ENCODE results near the gene TRAPPC3.
"Not testable (repeated sequence)": the region's sequence is repeated elsewhere in the genome, so short reads cannot be mapped to it uniquely, and the experiment has no call there.

TRAPPC3 gene

DNA sequence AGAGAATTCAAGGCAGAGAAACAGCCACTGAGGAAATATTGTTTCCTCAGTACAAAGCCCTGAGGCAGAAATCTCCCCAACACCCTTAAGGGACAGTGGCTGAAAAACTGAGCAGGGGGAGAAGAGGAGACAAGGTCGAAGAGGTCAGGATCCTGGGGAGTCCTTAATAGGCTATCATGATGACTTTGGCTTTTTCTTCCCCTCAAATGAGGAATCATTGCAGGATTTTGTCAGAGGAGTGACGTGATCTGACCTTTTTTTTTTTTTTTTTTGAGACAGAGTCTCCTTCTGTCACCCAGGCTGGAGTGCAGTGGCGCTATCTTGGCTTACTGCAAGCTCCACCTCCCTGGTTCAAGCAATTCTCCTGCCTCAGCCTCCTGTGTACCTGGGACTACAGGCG lies 16.9 kb upstream of the TRAPPC3 start:
- DNase-seq: no peak

DNA sequence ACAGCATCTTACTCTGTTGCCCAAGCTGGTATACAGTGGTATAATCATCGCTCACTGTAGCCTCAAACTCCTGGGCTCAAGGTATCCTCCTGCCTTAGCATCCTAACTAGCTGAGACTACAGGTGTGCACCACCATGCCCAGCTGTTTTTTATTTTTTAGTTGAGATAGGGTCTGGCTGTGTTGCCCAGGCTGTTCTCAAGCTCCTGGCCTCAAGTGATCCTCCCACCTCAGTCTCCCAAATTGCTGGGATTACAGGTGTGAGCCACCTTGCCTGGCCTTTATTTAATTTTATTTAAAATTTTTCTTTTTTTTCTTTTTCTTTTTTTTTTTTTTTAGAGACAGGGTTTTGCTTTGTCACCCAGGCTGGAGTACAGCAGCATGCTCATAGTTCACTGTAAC lies 15.9 kb upstream of the TRAPPC3 start:
- no peak for DNase-seq

GRCh38 chr1:36164361-36164760 lies 15.1 kb upstream of the TRAPPC3 start:
- no peak for DNase-seq

DNA sequence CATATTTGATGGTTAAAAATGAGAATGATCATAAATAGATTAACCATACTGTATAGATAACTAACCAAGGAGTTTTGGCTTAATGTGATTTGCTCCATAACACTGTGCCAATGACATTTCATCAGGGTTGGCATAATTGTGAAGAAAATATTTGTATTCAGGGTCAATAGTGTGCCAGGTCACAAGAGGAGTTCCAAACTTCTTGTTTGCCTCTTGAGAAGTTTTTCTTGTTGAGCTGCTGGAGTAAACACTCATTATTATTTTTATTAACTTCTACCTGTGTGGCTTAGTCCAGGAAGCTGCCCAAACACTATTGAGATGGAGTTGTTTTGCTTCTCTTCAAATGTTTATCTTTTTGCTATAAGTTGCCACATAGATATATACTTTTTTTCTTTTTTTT lies 14.1 kb upstream of the TRAPPC3 start:
- no peak for DNase-seq

DNA sequence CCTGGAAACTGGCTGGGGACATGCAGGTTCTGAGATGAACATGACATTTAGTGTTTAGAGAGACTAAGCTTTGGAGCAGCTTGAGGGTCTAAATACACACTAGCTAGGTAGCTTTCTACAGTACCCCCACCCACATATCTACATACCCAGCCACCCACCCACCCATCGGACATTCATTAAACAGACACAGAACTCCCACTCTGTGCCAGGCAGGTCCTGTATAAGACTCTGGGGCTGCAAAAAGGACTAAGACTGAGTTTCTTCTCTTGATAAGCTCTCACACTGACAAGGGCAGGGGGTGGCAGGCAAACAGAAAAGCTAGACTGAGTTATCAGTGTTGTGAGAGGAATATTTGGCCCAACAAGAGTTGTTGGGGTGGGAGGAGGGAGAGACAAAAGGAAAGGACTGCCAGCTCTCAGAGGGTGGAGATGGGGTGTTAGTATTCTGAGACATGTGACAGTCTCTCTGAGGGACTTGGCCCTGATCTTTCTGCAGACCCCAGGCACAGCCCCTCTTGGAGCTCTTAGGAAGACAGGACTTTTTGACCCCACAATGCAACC lies 13.5 kb upstream of the TRAPPC3 start:
- no peak for DNase-seq

DNA sequence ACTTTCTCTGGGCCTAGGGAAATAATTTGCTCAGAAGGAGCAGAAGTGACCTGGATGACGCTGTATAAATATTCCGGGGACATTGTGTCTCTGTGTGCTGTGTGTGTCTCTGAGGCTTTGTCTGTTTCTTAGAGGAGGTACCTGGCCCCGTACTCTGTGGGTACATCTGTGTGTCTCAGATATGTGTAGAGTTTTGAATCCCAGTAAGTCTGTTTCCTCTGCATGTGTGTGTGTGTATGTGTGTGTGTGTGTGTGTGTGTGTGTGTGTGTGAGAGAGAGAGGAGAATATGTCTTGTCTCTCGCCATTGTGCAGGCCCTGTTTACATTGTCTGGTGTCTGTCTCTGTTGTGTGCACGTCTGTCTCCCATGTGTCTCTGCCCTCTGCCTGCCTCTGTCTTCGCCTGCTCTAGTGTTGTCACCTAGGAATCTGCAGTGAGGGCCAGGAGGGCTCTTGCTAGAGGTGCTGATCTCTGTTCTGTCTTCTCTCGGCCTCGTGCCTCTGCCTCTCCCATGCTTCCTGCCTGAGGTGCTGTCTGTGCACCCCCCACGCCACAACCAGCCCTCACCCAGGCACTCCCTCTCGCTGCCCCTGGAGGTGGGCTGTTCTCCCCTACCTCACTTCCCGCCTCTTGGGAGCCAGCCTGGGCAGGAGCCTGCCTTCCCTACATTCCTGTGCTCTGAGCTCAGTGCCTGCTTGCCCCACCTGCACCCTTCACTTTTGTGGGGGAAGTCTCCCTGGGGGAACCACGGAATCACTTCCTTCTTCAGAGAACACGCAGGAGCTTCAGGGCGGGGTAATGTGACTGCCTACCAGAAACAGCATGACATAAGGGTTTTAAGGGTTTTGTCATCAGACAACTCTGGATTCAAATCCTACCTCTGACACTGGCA lies 12.6 kb upstream of the TRAPPC3 start:
- DNase-seq: no peak

DNA sequence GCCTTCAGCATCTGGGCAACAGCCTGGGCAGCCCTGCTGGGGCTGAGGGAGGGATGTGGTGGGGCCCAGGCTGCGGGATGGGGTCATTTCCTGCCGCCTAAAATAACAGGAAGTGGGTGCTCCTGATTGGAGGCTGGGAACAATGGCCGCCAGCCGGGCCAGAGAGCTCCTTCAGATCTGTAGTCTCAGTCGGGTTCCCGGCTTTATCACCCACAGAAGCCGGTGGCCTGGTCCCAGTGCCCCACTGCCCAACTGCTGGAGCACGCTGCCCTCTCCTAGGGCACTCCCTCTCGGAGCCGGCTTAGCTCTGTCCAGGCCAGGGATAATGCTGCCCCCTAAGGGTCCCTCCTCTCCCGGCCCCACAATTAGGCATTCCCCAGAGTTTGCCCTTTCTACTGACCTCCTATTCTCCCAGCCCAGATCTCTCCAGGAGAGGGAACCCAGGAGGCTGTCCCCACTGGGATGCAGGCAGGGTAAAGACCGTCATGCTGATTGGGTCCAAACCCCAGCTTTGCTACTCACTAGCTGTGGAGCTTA lies 11.7 kb upstream of the TRAPPC3 start:
- DNase-seq: peak; percentile 6

GRCh38 chr1:36160388-36160948 lies 11.2 kb upstream of the TRAPPC3 start:
- DNase-seq: no peak

DNA sequence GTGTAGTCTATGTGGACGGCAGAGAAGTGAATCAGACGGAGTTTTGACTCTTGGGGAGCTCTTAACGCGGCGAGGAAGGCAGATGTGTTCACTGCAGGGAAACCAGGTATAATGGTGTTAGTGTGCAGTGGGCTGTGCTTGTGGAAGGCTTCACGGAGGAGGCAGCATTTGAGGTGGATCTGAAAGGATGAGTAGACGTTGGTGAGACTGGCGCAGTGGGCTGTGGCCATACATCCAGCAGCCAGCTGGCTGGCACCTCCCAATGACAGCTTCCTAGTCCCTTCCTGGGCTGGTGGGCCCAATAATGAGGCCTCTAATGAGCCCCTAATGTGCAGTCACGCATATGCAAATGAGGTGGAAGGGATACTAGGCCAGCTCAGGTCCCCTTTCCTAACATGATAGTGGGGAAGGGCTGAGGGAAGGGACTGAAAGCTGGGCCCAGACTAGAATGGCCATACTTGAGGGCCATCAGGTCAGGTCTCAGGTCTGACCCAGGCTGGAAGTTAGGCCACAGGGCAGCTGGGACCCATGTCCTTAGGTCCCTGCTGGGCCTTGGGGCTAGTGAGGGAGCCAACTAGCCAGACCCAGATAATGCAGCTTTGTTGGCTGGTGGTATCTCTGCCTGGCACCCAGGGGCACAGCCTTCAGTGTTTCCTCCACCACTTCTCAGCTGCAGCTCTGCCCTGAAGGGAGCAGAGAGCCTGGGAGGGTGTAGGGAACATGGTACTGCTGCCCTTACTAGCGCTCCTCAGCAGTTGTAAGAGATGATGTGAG lies 10.5 kb upstream of the TRAPPC3 start:
- DNase-seq: no peak

GRCh38 chr1:36158827-36159252 lies 9.6 kb upstream of the TRAPPC3 start:
- not testable (repeated sequence) for DNase-seq

DNA sequence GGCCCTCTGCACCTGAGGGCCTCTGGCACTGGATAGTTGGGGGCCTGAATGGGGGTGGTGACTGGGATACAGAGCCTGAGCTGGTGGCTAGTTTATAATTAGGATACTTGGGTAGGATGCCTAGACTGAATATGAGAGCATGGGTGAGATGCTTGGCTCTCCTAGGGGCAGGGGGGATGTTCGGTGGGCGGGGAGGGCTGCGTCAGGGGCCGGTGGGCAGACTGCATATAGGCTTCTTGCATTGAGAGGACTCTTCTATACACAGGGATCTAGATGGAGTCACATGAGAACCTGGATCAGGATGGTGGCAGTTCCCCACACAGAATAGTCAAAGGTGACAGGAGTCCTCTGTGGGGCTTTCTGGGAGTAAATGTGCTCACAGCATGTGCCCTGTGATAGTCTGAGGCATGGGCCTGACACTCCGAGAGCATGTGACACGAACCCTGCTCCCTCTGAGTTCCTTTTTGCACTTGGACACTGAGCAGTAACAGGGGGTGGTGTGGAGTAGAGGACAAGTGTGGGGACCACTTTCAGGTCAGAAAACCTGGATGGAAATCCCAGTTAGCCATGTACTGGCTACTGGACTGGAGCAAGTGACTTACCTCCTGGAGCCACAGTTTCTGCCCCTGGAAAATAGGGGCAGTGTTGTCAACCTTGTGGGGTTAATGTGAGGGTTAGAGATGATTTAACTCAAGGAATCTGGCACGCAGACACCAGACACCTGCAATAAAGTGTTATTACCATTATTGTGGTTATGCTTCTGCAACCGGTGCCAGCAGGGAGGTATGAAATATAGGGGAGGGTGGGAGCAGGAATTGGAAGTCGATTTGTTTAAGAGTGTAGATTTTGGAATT lies 8.9 kb upstream of the TRAPPC3 start:
- DNase-seq: no peak

GRCh38 chr1:36157115-36157903 lies 8.0 kb upstream of the TRAPPC3 start:
- no peak for DNase-seq

DNA sequence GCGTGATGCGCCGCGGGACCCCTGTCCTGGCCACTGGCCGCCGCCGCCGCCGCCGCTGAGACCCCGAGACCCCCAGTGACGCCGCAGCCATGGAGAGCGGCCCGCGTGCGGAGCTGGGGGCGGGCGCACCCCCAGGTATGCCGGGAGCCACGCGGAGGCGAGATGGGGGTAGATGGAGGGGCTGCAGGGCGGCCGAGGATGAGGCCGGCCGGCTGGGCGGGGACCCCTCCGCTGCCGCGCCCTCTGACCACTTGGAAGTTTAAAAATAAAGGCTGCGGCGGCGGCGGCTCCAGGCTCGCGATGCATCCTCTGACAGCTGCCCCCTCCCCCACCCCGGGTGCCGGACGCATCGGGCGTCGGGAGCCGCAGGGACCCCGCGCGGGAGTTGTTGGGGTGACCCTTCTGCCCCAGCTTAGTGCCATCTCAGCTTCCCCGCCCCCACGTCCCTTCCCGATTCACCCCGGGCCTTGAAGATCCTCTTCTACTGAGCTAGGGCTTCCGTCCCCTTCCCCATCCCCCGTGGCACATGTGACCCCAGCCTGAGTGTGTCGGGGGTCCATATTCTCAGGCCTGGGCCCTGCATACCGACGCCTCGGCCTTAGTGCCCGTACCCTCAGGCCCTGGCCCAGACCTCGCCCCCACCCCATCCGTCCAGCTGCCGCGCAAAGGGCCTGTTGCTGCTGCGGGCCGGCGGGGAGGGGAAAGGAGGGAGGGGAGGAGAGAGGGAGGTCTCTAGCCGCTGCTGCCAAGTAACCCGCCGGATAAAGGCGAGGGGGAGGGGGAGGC lies 7.2 kb upstream of the TRAPPC3 start:
- peak; percentile 62 for DNase-seq

GRCh38 chr1:36155408-36156328 lies 6.4 kb upstream of the TRAPPC3 start, which contains the start of gene MAP7D1:
Gene MAP7D1 (plus strand): TSS chr1:36156160. CDS start chr1:36156418, 258 bp downstream.
- peak; percentile 63 for DNase-seq

DNA sequence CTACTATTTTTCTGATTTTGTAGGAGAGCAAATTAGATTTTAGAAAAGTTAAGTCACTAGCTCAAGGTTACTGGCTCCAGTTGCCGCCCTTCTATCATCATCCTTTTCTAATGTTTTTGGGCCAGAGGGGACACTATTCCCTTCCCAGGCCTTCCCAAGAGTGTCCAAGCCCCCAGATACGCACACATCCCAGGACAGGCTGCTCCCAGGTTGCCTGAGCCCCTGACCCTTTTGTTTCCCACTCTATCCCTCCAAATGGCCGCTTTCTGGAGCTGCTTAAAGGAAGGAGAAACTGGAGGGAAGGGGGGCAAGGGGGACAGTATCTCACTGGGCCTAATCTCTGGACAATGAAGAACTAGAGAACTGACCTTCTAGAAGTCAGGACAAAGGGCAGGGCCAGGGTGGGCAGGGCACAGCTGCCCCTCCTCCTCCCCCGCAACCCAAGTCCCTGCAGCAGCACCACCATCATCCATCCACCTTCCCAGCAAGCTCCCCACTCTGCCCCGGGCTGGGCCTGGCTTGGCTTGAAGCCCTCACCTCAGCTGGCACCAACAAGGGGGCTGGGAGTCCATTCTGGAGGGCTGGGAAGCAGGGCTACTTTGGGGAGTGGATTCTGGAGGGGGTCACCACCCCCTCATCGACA lies 5.6 kb upstream of the TRAPPC3 start:
- no peak for DNase-seq

GRCh38 chr1:36154335-36154734 lies 5.0 kb upstream of the TRAPPC3 start:
- no peak for DNase-seq

- no peak for DNase-seq
Measured at GRCh38 chr1:36153476-36153875, 4.2 kb upstream of the TRAPPC3 start.

DNA sequence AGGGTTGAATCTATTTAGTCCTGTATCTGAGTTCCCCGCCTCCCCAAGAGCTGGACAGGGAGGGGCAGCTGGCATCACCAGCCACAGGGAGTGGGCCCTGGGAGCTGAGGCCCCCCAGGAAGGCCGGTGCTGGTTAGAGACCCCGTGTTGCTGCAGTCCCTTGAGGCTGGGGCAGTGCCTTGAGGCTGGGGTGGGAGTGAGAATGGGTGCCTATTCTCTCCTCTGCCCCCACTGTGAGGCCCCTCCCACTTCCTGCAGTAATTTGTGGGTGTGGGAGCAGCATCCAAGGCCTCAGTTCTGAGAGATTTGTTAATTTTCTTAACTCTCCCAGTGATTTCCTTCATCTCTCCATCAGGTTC lies 2.5 kb upstream of the TRAPPC3 start:
- DNase-seq: no peak
